MM.1S (cell line): ENCODE results near the gene DAB1.

Source experiments
- EZH2 ChIP-seq: fragments of 300-600 bp; sonication (generic); optimal IDR thresholded peaks from 2 replicates; pipeline ENCODE3; 2017; ENCODE audit warnings: low read depth, mild to moderate bottlenecking, antibody characterized with exemption, low read length, mixed read lengths
- EZH2phosphoT487 ChIP-seq: fragments of 300-600 bp; sonication (generic); IDR thresholded peaks from 2 replicates; pipeline ENCODE4 v1.6.1; 2018; ENCODE audit warnings: antibody characterized with exemption, low read length
- TF ChIP-seq, protein P1 (sequence below): fragments of 300-600 bp; sonication (generic); IDR thresholded peaks from 2 replicates; pipeline ENCODE4 v1.5.1; 2016; ENCODE audit warnings: antibody characterized with exemption, low read length, mixed read lengths

- TF ChIP-seq EZH2: no peak
- TF ChIP-seq, protein P1, sequence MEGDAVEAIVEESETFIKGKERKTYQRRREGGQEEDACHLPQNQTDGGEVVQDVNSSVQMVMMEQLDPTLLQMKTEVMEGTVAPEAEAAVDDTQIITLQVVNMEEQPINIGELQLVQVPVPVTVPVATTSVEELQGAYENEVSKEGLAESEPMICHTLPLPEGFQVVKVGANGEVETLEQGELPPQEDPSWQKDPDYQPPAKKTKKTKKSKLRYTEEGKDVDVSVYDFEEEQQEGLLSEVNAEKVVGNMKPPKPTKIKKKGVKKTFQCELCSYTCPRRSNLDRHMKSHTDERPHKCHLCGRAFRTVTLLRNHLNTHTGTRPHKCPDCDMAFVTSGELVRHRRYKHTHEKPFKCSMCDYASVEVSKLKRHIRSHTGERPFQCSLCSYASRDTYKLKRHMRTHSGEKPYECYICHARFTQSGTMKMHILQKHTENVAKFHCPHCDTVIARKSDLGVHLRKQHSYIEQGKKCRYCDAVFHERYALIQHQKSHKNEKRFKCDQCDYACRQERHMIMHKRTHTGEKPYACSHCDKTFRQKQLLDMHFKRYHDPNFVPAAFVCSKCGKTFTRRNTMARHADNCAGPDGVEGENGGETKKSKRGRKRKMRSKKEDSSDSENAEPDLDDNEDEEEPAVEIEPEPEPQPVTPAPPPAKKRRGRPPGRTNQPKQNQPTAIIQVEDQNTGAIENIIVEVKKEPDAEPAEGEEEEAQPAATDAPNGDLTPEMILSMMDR: no peak
- no peak for TF ChIP-seq EZH2phosphoT487
These were observed 408.8 kb downstream of the DAB1 start for GRCh38 chr1:57015071-57015470.
